OCI-M2 (cell line): Measurements from ENCODE around the gene GIPC2.
"Not testable (repeated sequence)": the region's sequence is repeated elsewhere in the genome, so short reads cannot be mapped to it uniquely, and the experiment has no call there.

Experiments
- DNase-seq: peaks from one replicate; lab custom pipeline; 2025; ENCODE audit not compliant: unreplicated experiment; lab: John Stamatoyannopoulos, UW

Gene GIPC2

DNA sequence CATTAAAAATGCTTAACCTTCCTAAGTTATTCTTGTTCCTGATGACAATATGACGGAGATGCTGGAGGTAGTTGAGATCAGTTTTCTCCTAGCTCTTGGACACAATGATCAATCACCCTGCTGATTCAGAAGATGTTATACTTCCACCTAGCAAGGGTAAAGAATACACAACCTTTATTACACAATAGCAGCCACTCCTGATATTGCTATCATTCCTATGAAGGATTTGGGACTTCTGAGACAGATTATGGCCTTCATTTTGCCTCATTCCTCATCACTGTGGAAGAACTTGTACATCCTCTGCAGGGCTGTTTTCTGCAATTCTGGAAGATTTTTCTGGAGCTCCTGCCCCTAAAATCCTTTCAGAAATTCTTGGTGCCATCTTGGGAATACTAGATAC lies 47.8 kb downstream of the GIPC2 start:
- DNase-seq: no peak

DNA sequence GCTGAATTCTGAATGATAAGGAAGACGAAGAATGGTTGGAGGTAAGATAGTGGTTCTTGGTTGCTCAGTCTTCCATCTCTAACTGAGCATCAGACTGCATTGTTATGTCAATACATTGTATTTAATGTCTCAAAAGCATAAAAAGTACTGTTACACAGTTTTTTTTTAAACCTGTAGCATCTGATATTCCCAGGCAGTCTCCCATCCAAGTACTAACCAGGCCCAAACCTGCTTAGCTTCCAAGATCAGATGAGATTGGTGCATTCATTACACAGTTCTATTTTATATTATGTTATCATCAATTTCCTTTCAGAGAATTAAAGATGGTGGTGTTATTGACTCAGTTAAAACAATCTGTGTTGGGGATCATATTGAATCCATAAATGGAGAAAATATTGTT lies 48.9 kb downstream of the GIPC2 start:
- no peak for DNase-seq

DNA sequence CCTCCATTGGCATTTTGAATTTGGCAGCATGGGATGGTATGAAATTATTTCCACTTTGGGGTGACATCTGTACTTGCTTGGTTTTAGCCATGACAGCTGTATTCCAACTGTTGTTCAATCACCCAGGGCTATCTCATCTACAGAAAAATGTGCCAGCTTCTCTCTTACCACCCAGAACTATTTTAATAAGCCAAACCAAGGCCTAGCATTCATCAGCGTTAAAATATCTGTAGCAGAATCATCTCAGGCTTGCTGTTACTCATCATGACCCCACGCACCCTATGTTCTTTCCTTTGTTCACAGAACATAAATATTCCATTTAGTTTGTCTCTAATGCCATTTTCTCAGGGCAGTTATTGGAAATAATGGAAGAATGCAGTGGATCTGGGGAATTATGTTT lies 49.8 kb downstream of the GIPC2 start:
- no peak for DNase-seq

DNA sequence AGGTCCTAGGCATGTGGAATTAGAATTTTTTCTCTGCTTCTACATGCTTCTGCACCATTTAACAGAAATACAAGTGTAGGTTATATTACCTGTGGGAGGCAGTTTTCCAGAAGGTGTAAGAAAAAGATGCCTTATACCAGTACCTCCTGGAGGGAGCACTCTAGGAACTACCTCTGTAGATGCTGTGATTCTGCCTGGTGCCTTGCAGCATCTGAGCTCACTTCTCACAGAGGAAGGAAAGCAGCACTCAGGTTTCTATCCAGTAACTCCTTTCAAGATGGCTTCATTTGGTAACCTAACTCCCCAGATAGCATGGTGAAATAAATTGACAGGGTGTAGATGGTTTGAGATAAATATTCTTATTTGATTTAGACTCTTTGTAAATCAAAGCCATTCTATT lies 50.3 kb downstream of the GIPC2 start:
- DNase-seq: no peak

DNA sequence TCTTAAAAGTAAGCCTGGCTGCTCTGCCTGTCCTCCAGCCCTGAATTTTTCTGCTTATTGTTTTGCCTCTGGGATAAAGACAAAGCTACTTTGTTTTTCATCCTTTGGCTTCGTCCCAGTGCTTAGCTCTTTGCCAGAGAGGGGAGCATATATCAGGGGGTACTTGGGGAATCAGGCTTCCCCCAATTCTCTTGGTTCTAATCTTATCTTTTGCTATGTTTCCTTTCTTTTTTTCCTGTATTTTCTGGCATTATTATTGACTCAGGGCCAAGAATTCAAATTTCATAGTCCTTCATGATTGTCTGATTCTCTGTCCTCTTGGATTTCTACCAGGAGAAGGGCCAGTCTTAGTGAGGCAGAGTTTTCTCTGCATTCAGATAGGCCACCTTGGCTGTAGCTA lies 51.2 kb downstream of the GIPC2 start:
- no peak for DNase-seq

DNA sequence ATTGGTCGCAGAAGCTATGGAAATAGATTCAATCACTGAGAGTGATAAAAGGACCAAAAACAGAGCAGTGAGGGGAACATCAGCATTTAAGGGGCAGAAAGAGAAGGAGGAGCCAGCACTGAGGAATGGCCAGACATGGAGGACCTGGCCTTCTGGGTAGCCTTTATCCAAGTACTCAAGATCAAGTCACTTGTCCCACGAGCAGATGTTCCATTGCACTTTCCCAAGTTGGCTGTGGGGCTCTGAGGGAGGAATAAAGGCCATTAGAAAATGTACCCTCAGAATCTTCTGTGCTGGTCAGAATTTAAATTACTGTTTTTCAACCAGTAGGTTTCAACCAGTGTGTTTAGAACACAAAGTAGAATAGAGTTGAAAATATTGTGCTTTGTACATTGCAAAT lies 55.3 kb downstream of the GIPC2 start:
- DNase-seq: no peak

DNA sequence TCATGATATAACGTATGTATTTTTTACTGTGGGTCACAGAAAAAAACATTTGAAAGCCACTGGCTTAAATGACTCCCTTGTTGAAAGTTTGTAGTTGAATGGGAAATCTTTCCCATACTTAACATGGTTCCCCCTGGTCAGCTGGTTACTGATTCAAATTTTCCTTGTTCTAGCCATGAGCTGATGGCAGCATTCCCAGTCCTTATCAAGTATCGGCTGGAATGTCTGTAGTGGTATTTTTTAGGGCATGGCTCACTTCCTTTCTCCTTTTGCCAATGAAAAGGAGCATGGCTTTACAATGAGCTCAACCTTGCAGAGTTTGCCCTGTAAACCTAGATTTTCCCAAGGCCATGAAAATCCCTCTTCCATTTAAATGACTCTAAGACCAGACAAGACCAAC lies 55.7 kb downstream of the GIPC2 start:
- DNase-seq: no peak

DNA sequence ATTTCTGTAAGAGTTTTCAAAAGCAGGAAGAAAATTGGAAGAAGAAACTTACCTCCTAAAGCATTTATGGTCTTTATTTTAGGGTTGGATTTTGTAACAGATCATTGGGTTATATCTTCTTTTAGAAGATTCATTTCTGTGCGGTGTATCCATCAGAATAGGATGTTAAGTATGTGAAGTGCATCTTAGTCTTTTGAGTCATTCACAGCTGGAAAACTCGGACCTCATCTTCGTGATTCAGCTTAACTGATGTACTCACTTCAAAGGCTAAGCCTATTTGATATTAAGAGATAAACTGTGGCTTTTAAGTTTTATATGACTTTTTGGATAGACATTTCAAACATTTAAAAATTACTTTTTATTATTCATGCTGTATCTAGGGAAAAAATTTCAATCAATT lies 56.3 kb downstream of the GIPC2 start:
- DNase-seq: no peak

DNA sequence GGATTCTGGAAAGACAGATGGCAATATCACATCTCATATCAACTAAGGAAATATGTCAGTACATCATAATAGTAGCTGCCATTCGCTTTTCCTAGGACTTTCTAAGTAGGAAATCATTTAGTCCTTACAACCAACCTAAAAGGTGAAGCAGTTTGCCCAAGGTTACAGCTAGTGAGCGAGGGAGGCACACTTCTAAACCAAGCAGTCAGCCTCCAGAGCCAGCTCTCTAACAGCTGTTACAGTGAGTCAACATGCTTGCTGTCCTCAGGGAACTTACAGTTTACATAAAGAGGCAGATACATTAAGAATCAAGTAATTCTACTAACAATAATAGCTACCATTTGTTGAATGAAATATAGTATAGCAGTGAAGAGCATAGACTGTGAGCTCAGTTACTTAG lies 57.1 kb downstream of the GIPC2 start:
- DNase-seq: no peak

DNA sequence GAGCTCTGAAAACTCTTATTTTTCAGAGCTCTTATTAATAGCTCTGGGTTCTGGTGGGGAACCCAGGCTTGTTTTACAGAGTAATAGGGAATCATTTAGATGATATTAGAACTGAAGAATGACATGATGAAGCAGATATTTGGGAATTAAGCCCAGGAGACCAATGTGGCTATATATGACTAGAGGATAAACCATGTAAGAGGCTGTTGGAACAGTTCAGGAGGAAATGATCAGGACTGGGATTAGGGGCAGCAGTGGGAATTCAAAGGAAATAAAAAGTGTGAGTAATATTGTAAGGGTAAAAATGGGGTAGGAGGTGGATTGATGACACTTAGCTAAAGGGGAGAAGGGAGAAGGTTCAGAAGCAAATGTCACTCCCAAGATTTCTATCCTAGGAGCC lies 58.6 kb downstream of the GIPC2 start:
- DNase-seq: no peak

DNA sequence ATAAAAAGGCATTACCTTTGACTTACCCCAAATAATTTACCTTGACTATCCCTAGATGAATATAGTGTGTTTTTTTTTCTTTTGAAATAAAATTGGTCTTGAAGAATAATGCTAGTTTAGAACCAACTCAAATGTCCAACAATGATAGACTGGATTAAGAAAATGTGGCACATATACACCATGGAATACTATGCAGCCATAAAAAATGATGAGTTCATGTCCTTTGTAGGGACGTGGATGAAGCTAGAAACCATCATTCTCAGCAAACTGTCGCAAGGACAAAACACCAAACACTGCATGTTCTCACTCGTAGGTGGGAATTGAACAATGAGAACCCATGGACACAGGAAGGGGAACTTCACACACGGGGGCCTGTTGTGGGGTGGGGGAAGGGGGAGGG lies 63.9 kb downstream of the GIPC2 start:
- not testable (repeated sequence) for DNase-seq

DNA sequence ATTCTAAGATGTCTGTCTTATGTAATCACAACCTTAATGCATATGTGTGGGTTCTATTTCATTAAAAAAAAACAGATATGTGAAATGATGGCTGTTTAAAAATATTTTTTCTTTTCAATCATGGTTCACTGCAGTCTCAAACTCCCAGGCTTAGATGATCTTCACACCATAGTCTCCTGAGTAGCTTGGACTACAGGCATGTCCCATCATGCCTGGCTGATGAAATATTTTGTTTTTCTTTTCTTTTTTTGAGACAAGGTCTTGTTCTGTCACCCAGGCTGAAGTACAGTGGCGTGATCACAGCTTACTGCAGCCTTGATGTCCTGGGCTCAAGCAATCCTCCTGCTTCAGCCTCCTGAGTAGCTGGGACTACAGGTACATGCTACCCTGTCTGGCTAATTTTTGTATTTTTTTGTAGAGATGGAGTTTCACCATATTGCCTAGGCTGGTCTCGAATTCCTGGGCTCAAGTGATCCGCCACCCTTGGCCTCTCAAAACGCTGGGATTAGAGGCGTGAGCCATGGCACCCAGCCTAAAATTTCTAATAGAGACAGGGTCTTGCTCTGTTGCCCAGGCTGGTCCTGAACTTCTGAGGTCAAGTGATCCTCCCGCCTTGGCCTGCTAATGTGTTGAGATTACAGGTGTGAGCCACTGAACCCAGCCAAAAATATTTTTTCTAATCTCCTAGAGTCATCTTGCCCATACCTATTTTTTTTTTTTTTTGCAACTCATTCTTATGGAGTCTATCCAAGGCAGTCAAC lies 67.6 kb downstream of the GIPC2 start:
- no peak for DNase-seq

DNA sequence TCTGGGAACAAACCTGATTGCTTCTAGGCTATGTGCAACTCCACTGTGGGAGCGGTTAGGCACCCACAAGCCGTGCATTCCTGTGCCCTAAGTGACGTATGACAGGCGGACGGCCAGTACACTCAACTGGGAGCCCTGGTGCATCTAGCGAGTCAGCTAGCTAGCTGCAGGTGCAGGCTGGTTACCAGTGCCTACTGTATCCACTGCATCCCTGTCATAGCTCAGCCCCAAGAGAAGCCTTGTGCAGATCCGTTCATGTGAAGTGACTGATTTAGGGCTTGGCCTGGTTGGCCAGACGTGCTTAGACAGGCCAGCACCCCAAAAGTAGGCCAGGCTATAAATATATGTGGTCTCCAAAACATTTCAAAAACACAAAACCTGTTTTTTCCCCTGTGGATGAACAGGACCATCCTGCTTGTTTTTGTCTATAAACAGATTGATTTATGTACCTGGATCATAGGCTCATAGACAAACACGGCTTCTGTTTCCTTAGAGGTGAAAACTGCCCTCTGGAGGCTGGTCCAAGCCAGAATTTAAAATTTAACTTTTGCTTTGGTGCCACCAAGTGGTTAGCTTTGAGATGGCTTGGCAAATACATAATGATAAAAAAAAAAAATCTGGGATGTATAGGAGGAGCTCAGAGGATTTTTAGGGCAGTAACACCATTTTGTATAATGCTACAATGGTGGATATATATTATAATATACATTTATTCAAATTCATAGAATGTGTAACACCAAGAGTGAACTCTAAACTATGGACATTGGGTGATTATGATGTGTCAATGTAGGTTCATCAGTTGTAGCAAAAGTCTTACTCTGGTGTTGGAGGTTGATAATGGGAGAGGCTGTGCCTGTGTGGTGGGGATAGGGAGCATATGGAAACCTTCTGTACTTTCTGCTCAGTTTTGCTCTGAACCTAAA lies 68.5 kb downstream of the GIPC2 start:
- DNase-seq: peak; percentile 19

DNA sequence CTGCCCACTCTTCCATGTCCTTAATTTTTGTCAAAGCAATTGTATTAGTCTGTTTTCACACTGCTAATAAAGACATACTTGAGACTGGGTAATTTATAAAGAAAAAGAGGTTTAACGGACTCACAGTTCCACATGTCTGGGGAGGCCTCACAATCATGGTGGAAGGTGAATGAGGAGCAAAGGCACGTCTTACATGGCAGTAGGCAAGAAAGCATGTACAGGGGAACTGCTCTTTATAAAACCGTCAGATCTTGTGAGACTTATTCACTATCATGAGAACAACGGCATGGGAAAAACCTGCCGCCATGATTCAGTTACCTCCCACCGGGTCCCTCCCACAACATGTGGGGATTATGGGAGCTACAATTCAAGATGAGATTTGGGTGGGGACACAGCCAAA lies 74.7 kb downstream of the GIPC2 start:
- not testable (repeated sequence) for DNase-seq

DNA sequence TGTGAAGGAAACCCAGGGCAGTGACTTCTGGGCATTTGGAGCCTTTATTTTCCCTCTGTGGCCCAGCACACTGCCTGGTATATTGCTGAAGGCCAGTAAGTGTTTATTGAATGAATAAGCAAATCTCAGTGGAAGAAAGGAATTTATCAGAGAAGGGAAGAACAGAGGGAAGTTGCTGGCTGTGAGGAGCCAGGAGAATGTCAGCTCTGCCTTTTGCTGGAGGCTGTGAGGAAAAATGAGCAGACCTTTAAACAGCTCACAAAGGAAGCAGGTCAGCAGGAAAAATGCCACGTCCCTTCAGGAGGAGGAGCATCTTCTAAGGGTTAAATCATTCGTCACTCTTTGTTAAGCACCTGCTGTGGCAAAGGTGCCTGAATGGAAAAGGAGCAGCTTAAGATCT lies 75.9 kb downstream of the GIPC2 start:
- no peak for DNase-seq

DNA sequence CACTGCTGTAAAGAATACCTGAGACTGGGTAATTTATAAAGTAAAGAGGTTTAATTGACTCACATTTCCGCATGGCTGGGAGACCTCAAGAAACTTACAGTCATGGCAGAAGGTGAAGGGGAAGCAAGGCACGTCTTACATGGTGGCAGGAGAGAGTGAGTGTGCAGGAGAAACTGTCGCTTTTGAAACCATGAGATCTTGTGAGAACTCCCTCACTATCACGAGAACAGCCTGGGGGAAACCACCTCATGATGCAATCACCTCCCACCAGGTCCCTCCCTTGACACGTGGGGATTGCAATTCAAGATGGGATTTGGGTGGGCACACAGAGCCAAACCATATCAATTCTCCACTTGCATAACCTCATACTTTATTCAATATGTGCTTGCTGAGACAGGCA lies 76.6 kb downstream of the GIPC2 start:
- DNase-seq: no peak

DNA sequence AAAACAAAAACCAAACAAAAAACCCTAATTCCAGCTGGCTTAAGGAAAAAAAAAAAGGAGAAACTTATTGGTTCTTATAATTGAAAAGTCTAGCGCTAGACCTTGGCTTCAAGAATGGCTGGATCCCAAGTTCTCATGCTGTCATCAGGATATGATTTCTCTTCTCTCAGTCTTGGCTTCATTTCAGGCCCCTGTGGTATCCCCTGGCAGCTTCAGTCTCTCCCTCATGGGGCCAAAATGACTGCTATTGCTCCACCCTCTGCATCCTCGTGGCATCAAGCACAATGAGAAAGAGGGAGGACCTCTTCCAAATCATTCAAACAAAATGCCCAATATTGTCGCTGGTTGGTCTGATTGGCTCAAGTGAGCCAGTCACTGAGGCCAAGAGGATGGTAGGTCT lies 80.7 kb downstream of the GIPC2 start:
- no peak for DNase-seq

DNA sequence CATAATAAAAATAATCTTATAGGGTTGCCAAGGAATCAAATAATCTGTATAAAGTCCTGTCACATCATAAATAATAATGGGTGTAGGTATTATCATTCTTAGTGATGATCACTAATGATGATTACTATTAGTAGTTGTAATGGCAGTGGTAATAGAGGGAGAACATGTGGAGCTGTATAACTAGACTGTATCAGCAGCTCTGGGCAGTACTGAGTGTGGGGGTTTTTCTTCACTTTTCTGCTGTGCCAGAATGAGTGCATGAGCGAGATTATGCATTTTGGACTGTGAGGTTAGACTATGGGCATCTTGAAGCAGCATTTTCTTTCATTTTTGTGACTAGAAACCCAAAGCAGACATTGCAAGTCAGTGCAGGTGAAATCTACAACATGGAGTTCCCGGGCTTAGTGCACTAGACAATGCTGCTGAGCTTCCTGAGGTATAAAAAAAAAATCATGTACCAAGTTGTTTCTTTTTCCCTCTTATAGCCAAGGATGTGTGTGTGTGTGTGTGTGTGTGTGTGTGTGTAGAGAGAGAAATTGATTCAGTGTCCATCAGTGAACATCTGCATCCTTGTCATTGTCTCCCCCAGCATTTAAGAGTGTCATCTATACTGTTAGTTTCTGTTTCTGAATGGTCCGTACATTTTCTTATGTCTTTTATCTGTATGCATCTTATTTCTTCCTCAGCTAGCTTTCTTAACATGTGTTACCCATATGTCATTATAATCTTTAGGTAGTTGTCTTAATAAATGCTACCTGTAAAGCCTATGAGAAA lies 86.6 kb downstream of the GIPC2 start:
- DNase-seq: no peak

DNA sequence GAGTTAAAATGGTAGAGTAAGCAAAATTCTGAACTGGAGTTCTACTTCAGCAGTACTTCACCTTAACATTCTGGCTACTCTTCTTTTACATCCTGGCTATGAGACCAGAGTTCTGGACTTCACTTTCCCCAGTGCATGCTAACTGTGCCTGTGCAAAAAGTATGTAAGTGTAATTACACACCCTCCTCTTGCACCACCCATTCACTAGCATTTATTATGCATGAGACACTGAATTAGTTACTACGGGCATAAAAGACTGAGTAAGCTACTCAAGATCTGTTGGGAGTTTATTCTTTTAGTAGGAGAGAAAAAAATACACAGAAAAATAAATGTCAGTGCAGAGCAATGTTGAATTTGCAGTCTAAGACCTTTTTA lies 87.2 kb downstream of the GIPC2 start:
- DNase-seq: no peak

DNA sequence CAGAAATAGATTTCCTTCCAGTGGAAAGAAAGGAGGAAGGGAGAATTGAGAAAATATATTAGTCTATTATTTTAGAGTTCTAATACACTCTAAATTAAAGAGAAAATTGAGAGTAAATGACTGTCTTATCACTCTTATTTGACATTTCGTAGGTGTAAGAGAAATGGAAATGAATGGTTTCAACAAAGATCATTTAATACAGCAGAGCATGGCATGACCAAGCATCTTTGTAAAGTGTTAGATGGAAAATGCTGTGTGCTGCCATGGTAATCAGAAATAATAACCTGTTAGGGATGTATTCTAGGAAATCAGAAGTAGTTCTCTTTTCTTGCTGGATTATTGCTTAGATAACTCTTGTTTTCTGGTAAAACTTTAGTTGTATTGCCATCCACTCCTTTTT lies 90.9 kb downstream of the GIPC2 start:
- DNase-seq: no peak

DNA sequence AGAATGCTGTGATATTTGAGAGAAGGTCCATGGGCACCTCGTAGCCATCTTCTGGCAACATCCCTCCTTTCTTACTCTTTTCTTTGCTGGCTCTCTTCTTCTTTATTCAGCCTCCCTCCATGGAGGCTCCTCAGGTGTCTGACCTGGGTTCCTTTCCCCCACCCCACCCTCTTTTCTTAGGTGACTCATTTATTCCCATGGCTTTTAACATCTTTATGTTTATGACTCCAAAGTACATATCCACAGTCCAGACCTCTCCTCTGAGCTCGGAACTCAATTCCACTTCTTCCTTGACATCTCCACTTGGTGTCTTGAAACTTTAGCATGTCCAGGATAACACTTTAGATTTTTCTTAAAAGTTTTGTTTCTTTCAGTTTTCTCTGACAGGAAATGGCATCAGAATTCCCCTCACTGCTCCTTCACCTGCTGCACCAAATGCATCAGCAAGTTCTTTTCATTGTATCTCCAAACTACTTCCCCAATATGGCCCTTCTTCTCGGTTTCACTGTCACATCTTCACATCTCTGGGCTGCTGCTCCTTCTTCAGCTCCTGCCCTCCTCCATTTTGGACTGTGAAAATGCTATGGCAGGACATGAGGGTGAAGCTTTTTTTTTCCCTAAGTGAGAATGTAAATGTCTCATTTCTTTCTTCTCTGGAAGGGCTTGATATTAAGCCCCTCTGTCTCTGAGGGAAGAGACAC lies 95.9 kb downstream of the GIPC2 start:
- DNase-seq: no peak
